H1 (cell line): ENCODE measurements around the gene SDC4. TPM values are rescaled to one million over a fixed set of nuclear protein-coding genes. Genes with fewer than 3 reads are reported as not detected.

Experiments used
- CTCF ChIA-PET: fragments of 300-600 bp; sonication (Branson Sonifier 250); formaldehyde crosslinking; loops from one replicate; lab custom pipeline; 2021; ENCODE audit not compliant: partially characterized antibody; lab: Charles Lee
- POLR2A ChIA-PET: fragments of 300-600 bp; sonication (Branson Sonifier 250); formaldehyde crosslinking; loops from one replicate; lab custom pipeline; 2021; ENCODE audit warnings: inconsistent platforms; ENCODE audit not compliant: partially characterized antibody; lab: Charles Lee
- DNase-seq, 2 experiments: peaks; one replicate each; pipeline versions ENCODE4 v3.0.0 to v3.0.0-alpha.2; 2010 to 2022; ENCODE audit warnings: low spot score in 2 of 2, low read depth in 1 of 2, mixed read lengths in 1 of 2
- FAIRE-seq: peaks from 2 replicates; lab custom pipeline; 2011; peaks lifted over from hg19 to GRCh38; lab: Jason Lieb, UNC
- H2AFZ ChIP-seq: 2 replicates; pipeline ENCODE4 v1.8.1; 2012; ENCODE audit warnings: low read length, inconsistent platforms
- H2AK5ac ChIP-seq: 2 replicates; pipeline ENCODE4 v1.6.1; 2013; ENCODE audit warnings: low read depth, low read length
- H2BK120ac ChIP-seq: replicated peaks from 2 replicates; pipeline ENCODE3; 2013; ENCODE audit warnings: low read depth, low read length, inconsistent platforms
- H2BK12ac ChIP-seq: 2 replicates; pipeline ENCODE4 v1.6.1; 2013; ENCODE audit warnings: low read depth, low read length
- H2BK15ac ChIP-seq: 2 replicates; pipeline ENCODE4 v1.6.1; 2013; ENCODE audit warnings: low read length
- H2BK20ac ChIP-seq: 2 replicates; pipeline ENCODE4 v1.6.1; 2013; ENCODE audit warnings: low read length
- H2BK5ac ChIP-seq: 2 replicates; pipeline ENCODE4 v1.6.1; 2013; ENCODE audit warnings: low read depth, low read length
- H3K14ac ChIP-seq: 2 replicates; pipeline ENCODE4 v1.6.1; 2013; ENCODE audit warnings: inconsistent platforms; ENCODE audit not compliant: insufficient read length
- H3K18ac ChIP-seq: 2 replicates; pipeline ENCODE4 v1.6.1; 2013; ENCODE audit warnings: low read length; ENCODE audit errors: extremely low read depth
- H3K23ac ChIP-seq: 2 replicates; pipeline ENCODE4 v1.6.1; 2013; ENCODE audit warnings: inconsistent platforms; ENCODE audit not compliant: insufficient read length
- H3K23me2 ChIP-seq: 2 replicates; pipeline ENCODE4 v1.6.1; 2013; ENCODE audit warnings: low read depth, low read length
- H3K27ac ChIP-seq: 2 replicates; pipeline ENCODE4 v1.6.1; 2011; ENCODE audit warnings: low read depth, low read length, inconsistent platforms
- H3K27me3 ChIP-seq, 4 experiments: replicated peaks in 1 of 4; 1 replicate in 1 of 4; 2 replicates in 3 of 4; pipeline versions ENCODE4 v1.6.1 to v1.8.1; 2011 to 2013; ENCODE audit warnings: low read length in 3 of 4, mild to moderate bottlenecking in 3 of 4, inconsistent platforms in 2 of 4, mixed read lengths in 2 of 4, moderate library complexity in 1 of 4; ENCODE audit not compliant: control insufficient read depth in 3 of 4, insufficient read depth in 3 of 4; ENCODE audit errors: extremely low read depth in 1 of 4
- H3K36me3 ChIP-seq, 4 experiments: 2 replicates each; pipeline versions ENCODE4 v1.6.1 to v1.8.1; 2011 to 2013; ENCODE audit warnings: mild to moderate bottlenecking in 4 of 4, low read length in 3 of 4, moderate library complexity in 2 of 4, control low read depth in 1 of 4, inconsistent platforms in 1 of 4; ENCODE audit not compliant: insufficient read depth in 4 of 4, control insufficient read depth in 2 of 4
- H3K4ac ChIP-seq: replicated peaks from 2 replicates; pipeline ENCODE3; 2013; ENCODE audit warnings: low read length, low read depth, mixed read lengths, inconsistent platforms; ENCODE audit not compliant: insufficient read length
- H3K4me1 ChIP-seq, 4 experiments: replicated peaks in 1 of 4; 1 replicate in 1 of 4; 2 replicates in 3 of 4; pipeline versions ENCODE4 v1.6.1 to v1.8.1; 2011 to 2013; ENCODE audit warnings: low read length in 3 of 4, inconsistent platforms in 2 of 4, mixed read lengths in 1 of 4; ENCODE audit not compliant: insufficient read depth in 4 of 4, control insufficient read depth in 3 of 4
- H3K4me2 ChIP-seq, 2 experiments: 2 replicates each; pipeline versions ENCODE4 v1.6.1 to v1.8.1; 2011 to 2013; ENCODE audit warnings: low read depth in 2 of 2, low read length in 2 of 2, control low read depth in 1 of 2, inconsistent platforms in 1 of 2, mild to moderate bottlenecking in 1 of 2; ENCODE audit not compliant: insufficient read depth in 1 of 2
- H3K4me3 ChIP-seq, 4 experiments: fragments of 200-600, 300-600 bp in 1 of 4; sonication (generic), shearing (Covaris generic), sonication (Bioruptor Twin) in 1 of 4; 2 replicates each; pipeline versions ENCODE4 v1.5.1 to v1.8.1; 2011 to 2016; ENCODE audit warnings: low read length in 4 of 4, low read depth in 3 of 4, control low read depth in 2 of 4, inconsistent platforms in 2 of 4, mild to moderate bottlenecking in 2 of 4, mixed read lengths in 1 of 4, moderate library complexity in 1 of 4; ENCODE audit not compliant: insufficient read depth in 2 of 4; ENCODE audit errors: extremely low read depth in 1 of 4
- H3K56ac ChIP-seq: replicated peaks from 2 replicates; pipeline ENCODE3; 2013; ENCODE audit warnings: low read depth, mild to moderate bottlenecking, mixed read lengths, low read length, inconsistent platforms; ENCODE audit not compliant: insufficient read length
- H3K79me1 ChIP-seq: 2 replicates; pipeline ENCODE4 v1.6.1; 2013; ENCODE audit warnings: low read depth, low read length, control low read depth
- H3K79me2 ChIP-seq, 2 experiments: 2 replicates each; pipeline versions ENCODE4 v1.6.1 to v1.8.1; 2012 to 2013; ENCODE audit warnings: low read length in 2 of 2, mild to moderate bottlenecking in 2 of 2, inconsistent platforms in 1 of 2; ENCODE audit not compliant: insufficient read depth in 2 of 2, control insufficient read depth in 1 of 2
- H3K9ac ChIP-seq, 4 experiments: replicated peaks in 1 of 4; 1 replicate in 1 of 4; 2 replicates in 3 of 4; pipeline versions ENCODE4 v1.6.1 to v1.8.1; 2011 to 2013; ENCODE audit warnings: low read depth in 3 of 4, low read length in 3 of 4, control low read depth in 2 of 4, mild to moderate bottlenecking in 2 of 4, moderate library complexity in 2 of 4, inconsistent platforms in 1 of 4; ENCODE audit errors: extremely low read depth in 1 of 4
- H3K9me3 ChIP-seq, 2 experiments: 2 replicates each; pipeline versions ENCODE4 v1.6.1 to v1.8.1; 2012 to 2013; ENCODE audit warnings: mild to moderate bottlenecking in 2 of 2, moderate library complexity in 2 of 2, control low read depth in 1 of 2, inconsistent platforms in 1 of 2, low read depth in 1 of 2, low read length in 1 of 2, mixed read lengths in 1 of 2; ENCODE audit not compliant: insufficient read depth in 2 of 2
- H4K20me1 ChIP-seq, 2 experiments: replicated peaks in 1 of 2; 2 replicates each; pipeline versions ENCODE3 to v1.8.1; 2011 to 2013; ENCODE audit warnings: inconsistent platforms in 2 of 2, low read length in 2 of 2, mild to moderate bottlenecking in 1 of 2; ENCODE audit not compliant: insufficient read depth in 2 of 2, control insufficient read depth in 1 of 2
- H4K5ac ChIP-seq: 2 replicates; pipeline ENCODE4 v1.6.1; 2013; ENCODE audit warnings: low read length, low read depth, mixed read lengths, inconsistent platforms; ENCODE audit not compliant: insufficient read length
- H4K8ac ChIP-seq: 2 replicates; pipeline ENCODE4 v1.8.0; 2013; ENCODE audit warnings: mild to moderate bottlenecking, moderate library complexity, low read length, inconsistent platforms; ENCODE audit not compliant: insufficient read depth; ENCODE audit errors: extremely low read depth
- H4K91ac ChIP-seq: replicated peaks from 2 replicates; pipeline ENCODE3; 2013; ENCODE audit warnings: low read length, mixed read lengths, inconsistent platforms; ENCODE audit not compliant: insufficient read length
- ATF3 ChIP-seq: IDR thresholded peaks from 2 replicates; pipeline ENCODE4 v1.6.1; 2011; ENCODE audit warnings: low read depth, mild to moderate bottlenecking, low read length; ENCODE audit not compliant: insufficient read depth
- BRCA1 ChIP-seq: IDR thresholded peaks from 2 replicates; pipeline ENCODE4 v1.6.1; 2012; ENCODE audit warnings: low read depth, low read length, improper control_type of control experiment
- CEBPB ChIP-seq: IDR thresholded peaks from 2 replicates; pipeline ENCODE4 v1.6.1; 2012; ENCODE audit warnings: low read depth, low read length
- CHD1 ChIP-seq: IDR thresholded peaks from 2 replicates; pipeline ENCODE4 v1.6.1; 2012; ENCODE audit warnings: low read depth, low read length, improper control_type of control experiment
- CREB1 ChIP-seq: IDR thresholded peaks from 2 replicates; pipeline ENCODE4 v1.6.1; 2012; ENCODE audit warnings: inconsistent platforms
- HDAC2 ChIP-seq, 2 experiments: fragments of 300-600 bp in 1 of 2; sonication (generic) in 1 of 2; IDR thresholded peaks; 2 replicates each; pipeline ENCODE4 v1.6.1; 2011 to 2012; ENCODE audit warnings: low read depth in 2 of 2, low read length in 2 of 2, mild to moderate bottlenecking in 2 of 2, moderate library complexity in 2 of 2, borderline replicate concordance in 1 of 2, inconsistent platforms in 1 of 2
- MAFK ChIP-seq: IDR thresholded peaks from 2 replicates; pipeline ENCODE4 v1.6.1; 2012; ENCODE audit warnings: low read depth, mild to moderate bottlenecking, improper control_type of control experiment, low read length
- POLR2AphosphoS5 ChIP-seq: IDR thresholded peaks from 2 replicates; pipeline ENCODE4 v1.6.1; 2011; ENCODE audit warnings: low read depth, low read length
- SIN3A ChIP-seq, 2 experiments: IDR thresholded peaks in 1 of 2; conservative IDR thresholded peaks in 1 of 2; 2 replicates each; pipeline ENCODE4 v1.6.1; 2011 to 2012; ENCODE audit warnings: low read length in 2 of 2, improper control_type of control experiment in 1 of 2, low read depth in 1 of 2, mild to moderate bottlenecking in 1 of 2
- SP2 ChIP-seq: IDR thresholded peaks from 2 replicates; pipeline ENCODE4 v1.6.1; 2012; ENCODE audit warnings: mild to moderate bottlenecking, low read length, inconsistent platforms
- TAF7 ChIP-seq: optimal IDR thresholded peaks from 2 replicates; pipeline ENCODE3; 2011; ENCODE audit warnings: low read depth, mild to moderate bottlenecking, inconsistent platforms, low read length, moderate library complexity, borderline replicate concordance
- TCF12 ChIP-seq: IDR thresholded peaks from 2 replicates; pipeline ENCODE4 v1.6.1; 2011; ENCODE audit warnings: low read depth, mild to moderate bottlenecking, low read length
- WGBS, 2 experiments: shearing (Covaris generic) in 1 of 2; methylation state at CpG; one replicate each; pipeline versions ENCODE4 v1.1.6 to v1.1.7; 2013 to 2015; ENCODE audit warnings: low lambda C conversion rate in 2 of 2, mixed read lengths in 2 of 2, inconsistent platforms in 1 of 2, low coverage in 1 of 2, missing lambda C conversion rate in 1 of 2; ENCODE audit not compliant: insufficient replicate concordance in 2 of 2, insufficient coverage in 1 of 2, insufficient read length in 1 of 2; ENCODE audit errors: extremely low coverage in 1 of 2, missing lambda C conversion rate in 1 of 2; 5-methylcytosine and 5-hydroxymethylcytosine counted together
- polyA plus RNA-seq, 7 experiments: library from polyadenylated mRNA; depleted of rRNA in 3 of 7; stranded (reverse) in 5 of 7; unstranded in 2 of 7; fragments of >200 nt in 5 of 7; fragments of 200-250 nt in 2 of 7; gene quantifications; 1 replicate in 5 of 7; 2 replicates in 1 of 7; 4 replicates in 1 of 7; pipeline versions ENCODE4 v1.2.1 to v1.2.3, GENCODE V29; 2011 to 2013; ENCODE audit warnings: missing spikeins in 2 of 7, mixed read lengths in 2 of 7
- total RNA-seq: library from RNA; stranded (reverse); fragmentation: NEBNext Ultra II Directional; extraction: Animal tissue kit (Norgen Biotek cat#: 25700); gene quantifications from 2 replicates; pipeline ENCODE4 v1.2.1, GENCODE V29; 2021
- TF ChIP-seq, protein P1 (sequence below): IDR thresholded peaks from 2 replicates; pipeline ENCODE4 v1.6.1; 2011; ENCODE audit warnings: low read length, improper control_type of control experiment

Gene SDC4
- total and polyA plus RNA-seq, 2 of the 8 experiments (the other 6 are each of a cell fraction or from before 2014, with no cell fraction given), result 34.6 to 60.2 TPM

DNA sequence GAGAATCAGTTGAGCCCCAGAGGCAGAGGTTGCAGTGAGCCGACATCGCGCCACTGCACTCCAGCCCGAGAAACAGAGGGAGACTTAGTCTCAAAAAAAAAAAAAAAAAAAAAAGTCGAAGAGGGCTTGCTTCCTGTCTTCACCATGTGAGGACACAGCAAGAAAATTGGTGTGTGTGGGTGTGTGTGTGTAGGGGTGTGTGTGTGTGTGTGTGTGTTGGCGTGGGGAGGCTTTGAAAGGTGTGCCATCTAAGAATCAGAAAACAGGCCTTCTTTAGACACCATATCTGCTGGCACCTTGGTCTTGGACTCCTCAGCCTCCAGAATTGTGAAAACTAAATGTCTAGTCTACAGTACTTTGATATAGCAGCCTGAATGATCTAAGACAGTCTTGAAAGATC lies 48.4 kb downstream of the SDC4 start:
- peaks cover 4 to 5% of the 10 kb centered on the region in 2 experiments for H3K9me3 ChIP-seq
- H3K23me2 ChIP-seq, result no peaks in the 10 kb centered on the region
- DNase-seq, result no peak
- H3K56ac ChIP-seq, result no peak overlapping the region
- no peak overlapping the region for H3K14ac ChIP-seq
- H2AK5ac ChIP-seq, result no peak overlapping the region
- H3K4me3 ChIP-seq, result no peak overlapping the region
- POLR2A ChIA-PET, result no interaction called here
- 0 out of 7 replicates have a peak, but pooled peaks cover 0 to under 1% (median 0%) of the 10 kb centered on the region in 4 experiments for H3K27me3 ChIP-seq
- H3K4ac ChIP-seq, result no peak overlapping the region
- WGBS, 2 experiments, result 93% methylated on average over 4 of the region's 6 CpGs; no CpG with 5 or more reads in 1 of the 2 experiments
- H2BK5ac ChIP-seq, result no peak overlapping the region
- FAIRE-seq, result no peak
- CTCF ChIA-PET, result no interaction called here
- TF ChIP-seq ATF3 (no peak), TCF12 (no peak), POLR2AphosphoS5 (no peak), HDAC2 (IDR thresholded peaks at IDR 0.05; ENCODE audit: borderline replicate concordance in 1 of 2, low read depth in 2 of 2, low read length in 2 of 2) (no peak), BRCA1 (no peak), SP2 (no peak), CREB1 (no peak), TAF7 (no peak), CEBPB (no peak), SIN3A (conservative IDR thresholded peaks at IDR 0.05 in 1 of 2, IDR thresholded peaks at IDR 0.05 in 1 of 2; ENCODE audit: low read depth in 1 of 2, low read length in 2 of 2) (no peak), CHD1 (no peak), MAFK (no peak)
- TF ChIP-seq, protein P1, sequence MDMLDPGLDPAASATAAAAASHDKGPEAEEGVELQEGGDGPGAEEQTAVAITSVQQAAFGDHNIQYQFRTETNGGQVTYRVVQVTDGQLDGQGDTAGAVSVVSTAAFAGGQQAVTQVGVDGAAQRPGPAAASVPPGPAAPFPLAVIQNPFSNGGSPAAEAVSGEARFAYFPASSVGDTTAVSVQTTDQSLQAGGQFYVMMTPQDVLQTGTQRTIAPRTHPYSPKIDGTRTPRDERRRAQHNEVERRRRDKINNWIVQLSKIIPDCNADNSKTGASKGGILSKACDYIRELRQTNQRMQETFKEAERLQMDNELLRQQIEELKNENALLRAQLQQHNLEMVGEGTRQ, result no peak
- H3K18ac ChIP-seq, result no peak overlapping the region
- H4K8ac ChIP-seq, result no peak overlapping the region
- no peak overlapping the region for H3K23ac ChIP-seq
- H2BK20ac ChIP-seq, result no peak overlapping the region
- H2BK15ac ChIP-seq, result no peak overlapping the region
- no peaks in the 10 kb centered on the region for H3K79me2 ChIP-seq
- no peak overlapping the region for H4K5ac ChIP-seq
- H3K36me3 ChIP-seq, result 0 out of 8 replicates have a peak, but pooled peaks cover 0 to under 1% (median 0%) of the 10 kb centered on the region in 4 experiments
- H2BK12ac ChIP-seq, result no peak overlapping the region
- H3K27ac ChIP-seq, result no peak overlapping the region
- no peak overlapping the region for H3K4me2 ChIP-seq
- H4K20me1 ChIP-seq, result no peaks in the 10 kb centered on the region
- H2BK120ac ChIP-seq, result no peak overlapping the region
- H3K4me1 ChIP-seq, result peaks cover 0 to 5% (median 1%) of the 10 kb centered on the region in 4 experiments; a peak in 2 of 7 replicates
- no peaks in the 10 kb centered on the region for H3K79me1 ChIP-seq
- H3K9ac ChIP-seq, result no peak overlapping the region
- H2AFZ ChIP-seq, result no peak overlapping the region
- no peak overlapping the region for H4K91ac ChIP-seq
